Right renal cortex interstitium (tissue), 3 donors: ENCODE data around the gene ZNF365. TPM values are rescaled to one million over a fixed set of nuclear protein-coding genes. Genes with fewer than 3 reads are reported as not detected.
"Not testable (repeated sequence)": the region's sequence is repeated elsewhere in the genome, so short reads cannot be mapped to it uniquely, and the experiment has no call there.

Source experiments
- DNase-seq, 3 donors: peaks; one replicate each; pipeline ENCODE4 v3.0.0-alpha.2; 2013; ENCODE audit warnings: low read depth in 3 of 3, low spot score in 2 of 3
- polyA plus RNA-seq, 3 donors: library from polyadenylated mRNA; unstranded; fragments of 120-200 nt; gene quantifications; one replicate each; pipeline ENCODE4 v1.2.1, GENCODE V29; 2013; ENCODE audit not compliant: insufficient read length in 3 of 3

ZNF365 gene, protein sequence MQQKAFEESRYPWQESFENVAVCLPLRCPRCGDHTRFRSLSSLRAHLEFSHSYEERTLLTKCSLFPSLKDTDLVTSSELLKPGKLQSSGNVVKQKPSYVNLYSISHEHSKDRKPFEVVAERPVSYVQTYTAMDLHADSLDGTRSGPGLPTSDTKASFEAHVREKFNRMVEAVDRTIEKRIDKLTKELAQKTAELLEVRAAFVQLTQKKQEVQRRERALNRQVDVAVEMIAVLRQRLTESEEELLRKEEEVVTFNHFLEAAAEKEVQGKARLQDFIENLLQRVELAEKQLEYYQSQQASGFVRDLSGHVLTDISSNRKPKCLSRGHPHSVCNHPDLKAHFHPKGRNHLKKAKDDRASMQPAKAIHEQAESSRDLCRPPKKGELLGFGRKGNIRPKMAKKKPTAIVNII
- under 1 TPM; 0.33 to 0.53 (median 0.37) TPM for polyA plus RNA-seq

DNA sequence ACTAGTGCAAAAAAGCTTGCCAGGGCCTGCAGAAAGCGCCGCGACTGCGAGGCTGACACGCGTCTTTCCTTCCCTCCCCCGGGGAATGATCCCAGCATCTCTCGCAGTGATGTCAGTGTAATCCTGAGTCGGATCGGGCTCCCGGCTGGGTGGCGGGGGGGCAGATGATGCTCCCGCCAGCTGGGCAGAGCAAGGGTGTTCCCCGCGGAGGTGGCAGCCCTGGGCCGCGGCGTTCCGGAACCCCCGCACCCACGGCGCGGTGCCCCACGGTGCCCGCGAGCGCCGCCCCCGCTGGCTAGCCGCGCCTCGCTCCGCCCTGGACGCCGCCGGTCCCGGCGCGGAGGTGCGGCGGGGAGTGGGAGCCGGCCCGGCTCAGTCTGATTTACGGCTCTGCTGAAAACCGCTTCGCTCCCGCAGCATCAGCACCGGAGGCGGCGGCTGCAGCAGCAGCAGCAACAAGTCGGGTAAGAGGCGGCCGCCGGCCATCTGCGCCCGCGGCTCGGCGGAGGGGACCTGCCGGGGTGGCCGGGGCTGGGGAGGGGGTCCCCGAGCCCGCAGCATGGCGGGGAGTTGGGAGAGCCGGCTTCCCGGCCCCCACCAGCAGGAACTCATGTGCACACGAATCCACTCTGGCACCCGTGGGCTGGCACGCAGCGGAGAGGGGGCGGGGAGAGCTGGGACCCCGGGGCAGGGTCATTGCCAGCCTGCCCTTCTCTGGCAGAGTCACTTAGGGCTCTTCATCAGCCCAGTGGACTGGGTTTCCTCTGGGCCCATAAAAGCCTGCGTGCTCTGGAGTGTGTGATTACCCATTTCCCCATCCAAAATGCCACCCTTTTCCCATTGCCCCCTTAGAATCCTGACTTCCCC, at the start of gene ZNF365:
ZNF365 (plus strand) TSS at position 375 of the 867 bp plus-strand sequence. CDS start 1,825 bp downstream, outside the sequence.
- peak in 1 of 3 donors; percentile 15 for DNase-seq

GRCh38 chr10:62326176-62326575, 48.0 kb upstream of the ZNF365 start:
- DNase-seq, result no peak

GRCh38 chr10:62327885-62328284, 46.3 kb upstream of the ZNF365 start:
- DNase-seq, result no peak

GRCh38 chr10:62330213-62330612, 44.0 kb upstream of the ZNF365 start:
- DNase-seq, result no peak

DNA sequence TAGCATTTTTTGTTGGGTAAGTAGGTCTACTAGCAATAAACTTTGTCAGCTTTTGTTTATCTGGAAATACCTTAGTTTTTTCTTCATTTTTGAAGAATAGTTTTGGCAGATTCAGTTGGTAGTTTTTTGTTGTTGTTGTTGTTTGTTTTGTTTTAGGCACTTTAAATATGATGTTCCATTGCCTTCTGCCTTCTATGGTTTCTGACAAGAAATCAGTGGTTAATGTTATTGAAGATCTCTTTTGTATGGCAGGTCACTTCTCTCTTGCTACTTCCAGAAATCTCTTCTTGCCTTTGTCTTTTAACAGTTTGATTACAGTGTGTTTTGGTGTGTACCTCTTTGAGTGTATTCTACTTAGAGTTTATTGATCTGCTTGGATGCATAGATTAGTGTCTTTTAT, 41.8 kb upstream of the ZNF365 start:
- DNase-seq, result no peak

- no peak for DNase-seq
Measured at GRCh38 chr10:62333135-62333889, 40.9 kb upstream of the ZNF365 start.

GRCh38 chr10:62333988-62334682, 40.0 kb upstream of the ZNF365 start:
- DNase-seq, result no peak

- no peak for DNase-seq
Measured at GRCh38 chr10:62335326-62335725, 38.8 kb upstream of the ZNF365 start.

DNA sequence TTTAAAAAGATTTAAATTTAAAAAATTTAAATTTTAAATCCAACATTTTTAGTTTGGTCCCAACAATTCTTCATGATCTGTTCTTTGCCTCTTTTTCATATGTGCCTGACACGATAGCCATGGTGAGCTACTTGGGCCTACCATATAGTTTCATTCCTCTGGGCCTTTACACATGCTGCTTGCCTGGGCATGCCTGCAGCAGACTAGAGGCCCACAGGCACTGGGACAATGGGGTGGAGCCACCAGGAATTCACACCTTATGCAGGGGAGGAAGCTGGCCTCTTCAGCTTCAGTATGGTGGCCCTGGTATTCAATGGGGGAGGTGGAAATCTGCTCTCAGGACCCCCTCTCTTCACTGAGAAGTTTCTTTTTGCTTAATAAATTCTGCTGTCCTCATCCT, 37.8 kb upstream of the ZNF365 start:
- no peak for DNase-seq

- no peak for DNase-seq
Measured at GRCh38 chr10:62341419-62341818, 32.8 kb upstream of the ZNF365 start.

DNA sequence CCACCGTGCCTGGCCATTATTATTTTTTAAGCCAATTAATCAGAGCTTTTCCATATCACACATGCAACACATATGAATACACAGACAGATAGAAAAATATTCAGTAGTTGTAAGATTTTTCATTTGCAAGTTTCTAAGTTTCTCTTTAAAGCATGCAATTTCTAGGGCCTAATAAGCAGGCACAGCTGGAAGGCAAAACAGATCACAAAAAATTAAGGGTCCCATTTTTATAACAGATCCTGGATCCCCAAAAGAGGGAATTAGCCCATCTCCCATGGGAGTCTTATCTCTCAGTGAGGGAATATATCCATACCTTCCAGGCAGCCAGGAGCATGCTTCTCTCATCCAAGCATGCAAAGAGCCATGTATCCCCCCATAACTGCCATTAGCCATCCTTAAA, 31.2 kb upstream of the ZNF365 start:
- DNase-seq, result no peak

- no peak for DNase-seq
Measured at GRCh38 chr10:62348029-62348428, 26.1 kb upstream of the ZNF365 start.

DNA sequence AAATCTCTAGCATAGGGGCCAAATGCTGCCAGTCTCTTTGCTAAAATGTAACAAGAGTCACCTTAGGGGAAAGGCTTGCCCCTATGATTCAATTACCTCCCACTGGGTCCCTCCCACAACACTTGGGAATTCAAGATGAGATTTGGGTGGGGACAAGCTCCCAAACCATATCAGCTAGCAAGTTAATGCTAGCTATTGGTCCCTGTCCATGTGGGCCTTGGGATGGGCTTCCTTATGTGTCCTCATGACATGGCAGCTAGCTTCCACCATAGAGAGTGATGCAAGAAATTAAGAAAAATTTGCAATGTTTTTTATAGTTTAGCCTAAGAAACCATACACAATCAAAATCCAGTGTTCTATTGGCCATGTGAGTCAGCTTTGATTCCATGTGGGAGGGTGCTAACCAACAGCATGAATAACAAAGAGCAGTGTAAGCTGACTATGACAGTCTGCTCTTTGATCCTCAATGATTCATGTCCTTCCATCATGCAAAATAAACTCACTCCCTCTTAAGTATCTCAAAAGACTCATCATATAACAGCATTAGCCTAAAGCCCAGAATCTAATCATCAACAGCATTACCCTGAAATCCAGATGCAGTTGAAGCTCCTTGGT, 21.7 kb upstream of the ZNF365 start:
- DNase-seq, result no peak

- no peak for DNase-seq
Measured at GRCh38 chr10:62354916-62355315, 19.3 kb upstream of the ZNF365 start.

- no peak for DNase-seq
Measured at GRCh38 chr10:62356447-62356846, 17.7 kb upstream of the ZNF365 start.

- DNase-seq, result not testable (repeated sequence)
Measured at GRCh38 chr10:62358151-62358550, 16.0 kb upstream of the ZNF365 start.

DNA sequence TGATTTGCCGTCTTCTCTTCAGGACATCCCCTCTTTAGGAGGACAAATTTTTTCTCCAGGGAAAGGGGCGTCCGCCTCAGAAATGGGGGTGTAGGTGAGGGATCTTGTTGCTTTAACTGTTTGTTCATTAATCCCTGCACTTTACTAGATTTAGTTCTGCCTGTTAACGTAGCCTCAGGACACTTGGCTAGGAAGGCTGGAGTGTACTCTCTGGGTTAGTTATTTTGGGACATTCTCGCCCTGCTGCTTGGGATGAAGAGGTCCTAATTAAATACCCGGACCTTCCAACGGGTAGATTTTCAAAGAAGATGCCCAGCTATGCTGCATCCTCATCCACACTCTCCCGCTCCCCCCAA, 552 bp upstream of the ZNF365 start:
- DNase-seq, result no peak

- no peak for DNase-seq
Measured at GRCh38 chr10:62374862-62375710, 917 bp downstream of the ZNF365 start.
